NT2/D1 (cell line): ENCODE data around the gene MYL11.

Experiments used
- DNase-seq: peaks from one replicate; pipeline ENCODE4 v3.0.0-alpha.2; 2011; ENCODE audit warnings: low read depth, low spot score
- H3K27me3 ChIP-seq: 2 replicates; pipeline ENCODE4 v1.6.0; 2011; ENCODE audit warnings: mild to moderate bottlenecking; ENCODE audit not compliant: insufficient read length, insufficient read depth
- H3K36me3 ChIP-seq: 2 replicates; pipeline ENCODE4 v1.6.1; 2011; ENCODE audit warnings: mild to moderate bottlenecking, low read length, mixed read lengths; ENCODE audit not compliant: insufficient read depth, insufficient read length
- H3K4me1 ChIP-seq: 2 replicates; pipeline ENCODE4 v1.5.1; 2011; ENCODE audit not compliant: insufficient read depth, insufficient read length
- H3K4me3 ChIP-seq: 2 replicates; pipeline ENCODE4 v1.5.1; 2011; ENCODE audit warnings: low read depth; ENCODE audit not compliant: insufficient read length
- H3K9ac ChIP-seq: 2 replicates; pipeline ENCODE4 v1.6.0; 2011; ENCODE audit warnings: low read depth; ENCODE audit not compliant: insufficient read length
- H3K9me3 ChIP-seq: 2 replicates; pipeline ENCODE4 v1.5.1; 2011; ENCODE audit warnings: mild to moderate bottlenecking, low read length; ENCODE audit not compliant: insufficient read depth
- SUZ12 ChIP-seq: IDR thresholded peaks from 2 replicates; pipeline ENCODE4 v1.6.1; 2011; ENCODE audit not compliant: insufficient read length, insufficient read depth; ENCODE audit errors: extremely low read depth
- YY1 ChIP-seq: IDR thresholded peaks from 2 replicates; pipeline ENCODE4 v1.6.1; 2011; ENCODE audit not compliant: insufficient read length, insufficient read depth
- ZNF274 ChIP-seq: IDR thresholded peaks from 2 replicates; pipeline ENCODE4 v1.6.1; 2011; ENCODE audit warnings: mild to moderate bottlenecking, low read depth, low read length

Gene MYL11

DNA sequence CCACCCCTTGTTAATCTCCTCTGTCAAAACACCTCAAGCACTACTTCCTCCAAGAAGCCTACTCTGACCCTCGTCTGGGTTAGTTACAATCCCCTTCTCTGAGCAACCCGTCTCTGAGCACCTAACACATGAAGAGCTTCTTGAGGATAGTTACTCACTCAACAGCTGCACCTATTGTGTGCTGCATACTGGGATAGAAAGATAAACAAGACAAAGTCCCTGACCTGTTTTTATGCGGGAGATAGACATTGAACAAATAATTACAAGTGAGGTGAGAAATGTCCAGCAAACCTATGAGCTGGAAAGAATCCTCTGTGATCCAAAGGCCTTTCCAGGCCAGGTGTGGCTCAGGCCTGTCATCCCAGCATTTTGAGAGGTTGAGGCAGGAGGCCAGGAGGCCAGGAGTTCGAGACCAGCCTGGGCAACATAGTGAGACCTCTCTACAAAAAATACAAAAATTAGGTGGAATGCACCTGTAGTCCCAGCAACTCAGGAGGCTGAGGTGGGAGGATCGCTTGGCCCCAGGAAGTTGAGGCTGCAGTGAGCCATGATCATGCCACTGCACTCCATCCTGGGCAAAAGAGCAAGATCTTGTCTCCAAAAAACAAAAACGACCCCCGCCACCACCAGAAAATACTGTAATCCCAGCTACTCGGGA, 27.3 kb downstream of the MYL11 start:
- peak overlapping the region; percentile 4 for H3K9ac ChIP-seq
- H3K27me3 ChIP-seq: peaks cover 8% of the 10 kb centered on the region
- no peak overlapping the region for H3K4me3 ChIP-seq
- no peaks in the 10 kb centered on the region for H3K9me3 ChIP-seq
- DNase-seq: no peak
- TF ChIP-seq YY1 (no peak), SUZ12 (no peak), ZNF274 (no peak)
- peaks cover 26% of the 10 kb centered on the region for H3K36me3 ChIP-seq
- peaks cover 22% of the 10 kb centered on the region for H3K4me1 ChIP-seq

DNA sequence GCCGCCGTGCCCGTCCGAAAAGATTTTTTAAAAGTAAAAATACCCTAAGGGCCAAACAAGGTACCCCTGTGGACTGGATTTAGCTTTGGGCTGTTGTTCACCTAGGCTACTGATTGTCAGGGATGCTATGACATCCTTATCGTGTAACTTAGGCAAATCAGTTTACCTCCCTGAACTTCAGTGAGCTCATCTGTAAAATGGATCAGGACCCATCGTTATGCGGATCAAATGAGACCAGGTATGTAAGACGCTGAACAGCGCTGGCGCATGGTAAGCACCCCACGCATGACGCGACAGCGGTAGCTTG, 32.1 kb downstream of the MYL11 start:
- peaks cover 8% of the 10 kb centered on the region for H3K27me3 ChIP-seq
- H3K4me3 ChIP-seq: peak overlapping the region; percentile 86
- H3K9ac ChIP-seq: peak overlapping the region; percentile 95
- H3K9me3 ChIP-seq: no peaks in the 10 kb centered on the region
- peaks cover 29% of the 10 kb centered on the region for H3K36me3 ChIP-seq
- DNase-seq: no peak
- TF ChIP-seq YY1: no peak
- no peak for TF ChIP-seq ZNF274
- no peak for TF ChIP-seq SUZ12
- H3K4me1 ChIP-seq: peaks cover 9% of the 10 kb centered on the region

GRCh38 chr16:30407102-30407803, 32.7 kb downstream of the MYL11 start, which contains the start of gene ZNF771:
Gene ZNF771, plus strand, starts transcription at chr16:30407606. Its CDS starts 448 bp downstream, at chr16:30408054.
- H3K4me1 ChIP-seq: peaks cover 9% of the 10 kb centered on the region
- peak; percentile 83 for DNase-seq
- TF ChIP-seq ZNF274 (no peak), SUZ12 (no peak), YY1 (no peak)

DNA sequence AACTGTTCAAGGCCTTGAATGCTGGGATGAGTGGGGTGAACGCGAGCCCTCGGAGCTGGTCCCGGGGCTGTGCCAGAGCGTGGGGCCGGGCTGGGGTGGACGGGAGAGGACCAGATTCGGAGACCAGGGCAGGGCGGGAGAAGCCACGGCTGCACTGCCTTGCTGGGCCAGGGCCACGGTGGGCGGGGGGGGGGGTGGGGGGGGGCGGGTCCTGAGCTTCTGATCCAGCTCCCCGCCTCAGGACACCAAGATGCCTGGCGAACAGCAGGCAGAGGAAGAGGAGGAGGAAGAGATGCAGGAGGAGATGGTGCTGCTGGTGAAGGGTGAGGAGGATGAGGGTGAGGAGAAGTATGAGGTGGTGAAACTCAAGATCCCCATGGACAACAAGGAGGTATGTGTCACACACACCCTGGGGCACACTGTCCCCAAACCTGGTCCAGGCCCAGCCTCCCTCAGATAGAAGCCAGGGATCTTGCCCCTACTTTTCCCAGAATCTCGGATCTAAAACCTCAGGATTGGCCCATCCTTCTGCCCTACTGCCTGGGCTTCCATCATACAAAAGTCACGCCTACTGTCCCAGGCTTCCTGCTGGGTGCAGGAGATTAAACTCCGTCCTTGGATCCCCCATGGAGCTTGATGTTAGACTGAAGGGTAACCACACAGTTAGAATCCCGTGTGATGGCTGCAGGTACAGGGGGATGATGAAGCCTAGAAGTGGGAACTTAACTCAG, 33.4 kb downstream of the MYL11 start:
- no peak for DNase-seq
- peaks cover 41% of the 10 kb centered on the region for H3K36me3 ChIP-seq
- TF ChIP-seq ZNF274 (no peak), YY1 (no peak), SUZ12 (no peak)
- H3K9ac ChIP-seq: peak overlapping the region; percentile 95
- H3K4me3 ChIP-seq: peak overlapping the region; percentile 86
- H3K27me3 ChIP-seq: peaks cover 8% of the 10 kb centered on the region
- H3K9me3 ChIP-seq: no peaks in the 10 kb centered on the region
- peaks cover 9% of the 10 kb centered on the region for H3K4me1 ChIP-seq

More at GRCh38 chr16:30407102-30407803, 32.7 kb downstream of the MYL11 start, which contains the start of gene ZNF771:
- Histone ChIP-seq H3K36me3 (peaks cover 34% of the 10 kb centered on the region), H3K9me3 (no peaks in the 10 kb centered on the region), H3K4me3 (peak within 1 kb of the TSS; percentile 86), H3K27me3 (peaks cover 8% of the 10 kb centered on the region), H3K9ac (peak within 1 kb of the TSS; percentile 95)

GRCh38 chr16:30409125-30410060, 34.8 kb downstream of the MYL11 start:
- H3K9ac ChIP-seq: peak overlapping the region; percentile 32
- peak overlapping the region; percentile 2 for H3K4me3 ChIP-seq
- H3K4me1 ChIP-seq: peaks cover 9% of the 10 kb centered on the region
- H3K27me3 ChIP-seq: peaks cover 8% of the 10 kb centered on the region
- no peak for TF ChIP-seq ZNF274
- TF ChIP-seq SUZ12: no peak
- no peak for TF ChIP-seq YY1
- peaks cover 56% of the 10 kb centered on the region for H3K36me3 ChIP-seq
- H3K9me3 ChIP-seq: no peaks in the 10 kb centered on the region
- peak; percentile 84 for DNase-seq

- H3K4me1 ChIP-seq: peaks cover 8% of the 10 kb centered on the region
- H3K9ac ChIP-seq: no peak overlapping the region
- no peak for DNase-seq
- H3K27me3 ChIP-seq: no peaks in the 10 kb centered on the region
- TF ChIP-seq YY1: no peak
- TF ChIP-seq ZNF274: no peak
- no peak for TF ChIP-seq SUZ12
- no peak overlapping the region for H3K4me3 ChIP-seq
- peaks cover 54% of the 10 kb centered on the region for H3K36me3 ChIP-seq
- H3K9me3 ChIP-seq: no peaks in the 10 kb centered on the region
Measured at GRCh38 chr16:30413112-30413806, 38.7 kb downstream of the MYL11 start.
